Osteoblast (primary cell): Measurements from ENCODE around the gene SLC25A25. TPM values are rescaled to one million over a fixed set of nuclear protein-coding genes. Genes with fewer than 3 reads are reported as not detected.

Experiments
- DNase-seq: peaks from one replicate; pipeline ENCODE4 v3.0.0; 2011; ENCODE audit warnings: low spot score, mixed read lengths; ENCODE audit not compliant: insufficient read length; ENCODE audit errors: missing footprints
- H2AFZ ChIP-seq: 2 replicates; pipeline ENCODE4 v1.6.0; 2011; ENCODE audit warnings: mild to moderate bottlenecking, low read length
- H3K27ac ChIP-seq: 2 replicates; pipeline ENCODE4 v1.5.1; 2011; ENCODE audit warnings: mild to moderate bottlenecking, low read depth, low read length, moderate library complexity
- H3K27me3 ChIP-seq: 2 replicates; pipeline ENCODE4 v1.6.0; 2012; ENCODE audit warnings: mild to moderate bottlenecking, control low read depth, inconsistent platforms, low read length, moderate library complexity; ENCODE audit not compliant: insufficient read depth
- H3K36me3 ChIP-seq: 2 replicates; pipeline ENCODE4 v1.5.1; 2011; ENCODE audit warnings: mild to moderate bottlenecking, low read length, control low read depth, moderate library complexity; ENCODE audit not compliant: insufficient read depth
- H3K4me1 ChIP-seq: 2 replicates; pipeline ENCODE4 v1.5.1; 2011; ENCODE audit warnings: mild to moderate bottlenecking, low read length, control low read depth, moderate library complexity; ENCODE audit not compliant: insufficient read depth
- H3K4me2 ChIP-seq: 2 replicates; pipeline ENCODE4 v1.6.0; 2011; ENCODE audit warnings: mild to moderate bottlenecking, low read length; ENCODE audit not compliant: insufficient read depth
- H3K4me3 ChIP-seq: fragments of 200-600 bp; sonication (generic); 3 replicates; pipeline ENCODE4 v1.5.1; 2012; ENCODE audit warnings: mild to moderate bottlenecking, low read length, inconsistent platforms; ENCODE audit not compliant: insufficient read depth
- H3K79me2 ChIP-seq: 2 replicates; pipeline ENCODE4 v1.6.0; 2012; ENCODE audit warnings: mild to moderate bottlenecking, low read length, control low read depth, inconsistent platforms; ENCODE audit not compliant: insufficient read depth
- H3K9me3 ChIP-seq: 2 replicates; pipeline ENCODE4 v1.5.1; 2011; ENCODE audit warnings: low read depth, low read length, control low read depth
- H4K20me1 ChIP-seq: 2 replicates; pipeline ENCODE4 v1.6.0; 2012; ENCODE audit warnings: mild to moderate bottlenecking, low read length, control low read depth; ENCODE audit not compliant: insufficient read depth
- CTCF ChIP-seq: IDR thresholded peaks from 2 replicates; pipeline ENCODE4 v1.5.1; 2011; ENCODE audit warnings: mild to moderate bottlenecking, low read depth, low read length, moderate library complexity; ENCODE audit errors: extremely low read depth
- total RNA-seq: library from RNA; depleted of rRNA; stranded (reverse); fragments of >200 nt; gene quantifications from 2 replicates; pipeline ENCODE4 v1.2.3, GENCODE V29; 2012

Gene SLC25A25
- total RNA-seq, 1 donor = 13.4 TPM

DNA sequence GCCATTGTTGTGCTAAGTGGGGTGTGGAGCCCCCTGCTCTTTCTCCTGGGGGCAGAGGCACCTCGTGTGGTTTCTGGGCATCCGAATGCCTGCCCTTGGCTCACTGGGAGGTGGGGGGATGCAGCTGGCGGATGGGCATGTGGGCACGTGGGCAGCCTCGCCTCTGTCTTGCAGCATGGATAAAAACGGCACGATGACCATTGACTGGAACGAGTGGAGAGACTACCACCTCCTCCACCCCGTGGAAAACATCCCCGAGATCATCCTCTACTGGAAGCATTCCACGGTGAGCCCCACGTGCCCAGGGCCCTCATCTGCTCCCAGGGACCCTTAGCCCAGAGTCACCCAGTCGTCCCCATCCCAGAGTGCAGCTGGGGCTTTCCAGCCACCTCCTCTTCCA is 34.2 kb downstream of the SLC25A25 start:
- no peak overlapping the region for H2AFZ ChIP-seq

DNA sequence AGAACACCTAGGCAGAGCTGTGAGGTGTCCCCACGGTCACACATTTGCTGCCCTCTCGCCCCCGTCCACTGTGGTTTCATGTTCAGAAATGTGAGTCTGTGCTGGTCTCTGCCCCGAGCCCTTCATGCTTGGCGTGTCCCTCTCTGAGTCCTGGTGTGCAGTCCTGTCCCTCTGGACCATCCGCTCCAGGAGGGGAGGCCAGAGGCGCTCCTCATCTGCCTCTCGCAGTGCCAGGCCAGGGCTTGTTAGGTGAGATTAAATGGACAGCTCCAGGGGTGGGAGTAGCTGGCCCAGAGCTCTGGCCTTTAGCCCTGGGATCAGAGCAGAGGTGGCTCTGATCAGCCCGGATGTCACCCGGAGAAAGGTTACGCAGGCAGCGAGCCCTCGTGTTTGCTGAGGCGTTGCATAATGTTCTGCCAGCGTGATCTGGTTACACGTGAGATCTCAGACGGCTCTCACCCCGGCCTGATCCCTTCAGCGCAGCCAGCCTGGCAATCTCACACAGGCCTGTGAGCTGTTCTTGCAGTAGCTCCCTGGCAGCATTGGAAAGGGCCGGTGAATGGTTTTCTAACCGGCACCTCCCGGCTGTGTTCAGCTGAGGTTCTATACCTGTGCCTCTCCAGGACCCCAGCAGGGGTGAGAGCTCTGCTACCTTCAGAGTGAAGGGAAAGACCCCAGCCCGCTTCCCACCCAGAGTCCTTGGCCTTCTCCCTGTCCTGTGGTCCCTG is 35.0 kb downstream of the SLC25A25 start:
- no peak for TF ChIP-seq CTCF
- peak; percentile 57 for DNase-seq
- Histone ChIP-seq H3K79me2 (peaks cover 56% of the 10 kb centered on the region), H3K4me2 (no peak overlapping the region), H3K9me3 (no peaks in the 10 kb centered on the region), H3K4me1 (peaks cover 19% of the 10 kb centered on the region), H3K27ac (no peak overlapping the region), H3K27me3 (no peaks in the 10 kb centered on the region), H3K4me3 (no peak overlapping the region), H2AFZ (no peak overlapping the region), H4K20me1 (peaks cover 5% of the 10 kb centered on the region), H3K36me3 (peaks cover 68% of the 10 kb centered on the region)

More for the DNA sequence above, 34.2 kb downstream of the SLC25A25 start:
- DNase-seq = peak; percentile 10
- peaks cover 26% of the 10 kb centered on the region for H3K4me1 ChIP-seq
- no peaks in the 10 kb centered on the region for H3K9me3 ChIP-seq
- H3K27ac ChIP-seq = no peak overlapping the region
- H3K36me3 ChIP-seq = peaks cover 59% of the 10 kb centered on the region
- H3K4me2 ChIP-seq = no peak overlapping the region
- H4K20me1 ChIP-seq = peaks cover 5% of the 10 kb centered on the region
- peaks cover 65% of the 10 kb centered on the region for H3K79me2 ChIP-seq
- TF ChIP-seq CTCF = no peak
- no peaks in the 10 kb centered on the region for H3K27me3 ChIP-seq
- H3K4me3 ChIP-seq = no peak overlapping the region

DNA sequence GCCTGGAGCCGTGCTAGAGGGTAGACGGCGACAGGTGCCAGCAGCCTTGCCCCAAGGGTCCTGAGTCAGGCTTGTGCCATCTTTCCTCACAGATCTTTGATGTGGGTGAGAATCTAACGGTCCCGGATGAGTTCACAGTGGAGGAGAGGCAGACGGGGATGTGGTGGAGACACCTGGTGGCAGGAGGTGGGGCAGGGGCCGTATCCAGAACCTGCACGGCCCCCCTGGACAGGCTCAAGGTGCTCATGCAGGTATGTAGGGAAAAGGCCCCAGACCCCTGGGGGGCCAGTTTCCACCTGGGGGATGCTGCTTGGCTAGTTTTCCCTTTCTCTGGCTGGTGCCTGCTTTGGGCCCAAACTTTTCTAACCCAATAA is 35.5 kb downstream of the SLC25A25 start:
- Histone ChIP-seq H3K4me3 (no peak overlapping the region), H3K4me2 (no peak overlapping the region), H3K27ac (no peak overlapping the region), H4K20me1 (peaks cover 5% of the 10 kb centered on the region), H3K79me2 (peaks cover 56% of the 10 kb centered on the region), H3K4me1 (peaks cover 15% of the 10 kb centered on the region), H3K9me3 (no peaks in the 10 kb centered on the region), H3K36me3 (peaks cover 73% of the 10 kb centered on the region), H3K27me3 (no peaks in the 10 kb centered on the region), H2AFZ (no peak overlapping the region)
- peak; percentile 80 for DNase-seq
- no peak for TF ChIP-seq CTCF

DNA sequence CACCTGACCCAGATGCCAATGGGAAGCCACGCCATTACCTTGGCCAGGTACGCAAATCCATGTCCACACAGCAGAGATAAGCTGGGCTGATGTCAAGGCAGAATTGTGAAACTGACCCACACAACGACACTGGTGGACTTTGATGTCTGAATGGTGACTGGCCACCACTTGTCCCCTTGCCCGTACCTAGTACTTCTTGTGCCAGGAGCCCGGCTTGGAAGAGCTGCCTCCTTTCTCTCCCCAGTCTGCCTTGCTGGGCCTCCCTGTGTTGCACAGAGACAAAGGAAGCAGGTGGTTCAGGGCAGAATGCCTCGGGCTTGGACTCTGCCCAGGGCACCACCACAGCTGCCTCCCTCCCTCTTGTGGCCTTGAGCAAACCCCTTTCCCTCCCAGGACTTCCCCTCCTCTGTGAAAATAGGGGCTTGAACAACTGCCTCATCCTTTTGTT is 36.2 kb downstream of the SLC25A25 start:
- Histone ChIP-seq H4K20me1 (peaks cover under 1% of the 10 kb centered on the region), H3K36me3 (peaks cover 73% of the 10 kb centered on the region), H3K79me2 (peaks cover 52% of the 10 kb centered on the region), H2AFZ (no peak overlapping the region), H3K27ac (peak overlapping the region; percentile 17), H3K4me2 (no peak overlapping the region), H3K27me3 (no peaks in the 10 kb centered on the region), H3K9me3 (no peaks in the 10 kb centered on the region), H3K4me3 (no peak overlapping the region), H3K4me1 (peaks cover 9% of the 10 kb centered on the region)
- peak; percentile 87 for DNase-seq
- no peak for TF ChIP-seq CTCF
